AG10803 (cell line): ENCODE data around the gene CDC5L.
A peak's percentile ranks its signal among the peaks of the same experiment; 100 is the strongest.

ENCODE experiments used
- DNase-seq: peaks from one replicate; pipeline ENCODE4 v3.0.0; 2010; ENCODE audit warnings: low read depth
- H3K4me3 ChIP-seq: 2 replicates; pipeline ENCODE4 v1.5.1; 2011; ENCODE audit warnings: mild to moderate bottlenecking, low read length, control low read depth
- CTCF ChIP-seq: conservative IDR thresholded peaks from 2 replicates; pipeline ENCODE4 v1.5.1; 2011; ENCODE audit warnings: mild to moderate bottlenecking, low read length, control low read depth, inconsistent platforms

Gene CDC5L

GRCh38 chr6:44400572-44400971 lies 13.1 kb downstream of the CDC5L start:
- H3K4me3 ChIP-seq = no peak overlapping the region
- no peak for TF ChIP-seq CTCF
- no peak for DNase-seq

GRCh38 chr6:44401138-44401537 lies 13.6 kb downstream of the CDC5L start:
- H3K4me3 ChIP-seq = no peak overlapping the region
- no peak for TF ChIP-seq CTCF
- DNase-seq = peak; percentile 9

GRCh38 chr6:44404022-44404714 lies 16.7 kb downstream of the CDC5L start:
- DNase-seq = no peak
- no peak overlapping the region for H3K4me3 ChIP-seq
- no peak for TF ChIP-seq CTCF

GRCh38 chr6:44404715-44405099 lies 17.2 kb downstream of the CDC5L start:
- no peak for TF ChIP-seq CTCF
- DNase-seq = no peak

GRCh38 chr6:44407951-44408670 lies 20.6 kb downstream of the CDC5L start:
- TF ChIP-seq CTCF = no peak
- no peak for DNase-seq
- no peak overlapping the region for H3K4me3 ChIP-seq

More at GRCh38 chr6:44404715-44405099, 17.2 kb downstream of the CDC5L start:
- no peak overlapping the region for H3K4me3 ChIP-seq

GRCh38 chr6:44409207-44409794 lies 21.8 kb downstream of the CDC5L start:
- no peak for DNase-seq
- no peak overlapping the region for H3K4me3 ChIP-seq
- no peak for TF ChIP-seq CTCF
